Fibroblast of upper back skin (primary cell): Measurements from ENCODE around the gene LRIG2.

Experiments
- DNase-seq: peaks from one replicate; pipeline ENCODE4 v3.0.0-alpha.2; 2013

The LRIG2 gene

GRCh38 chr1:113170519-113170918 lies 97.5 kb downstream of the LRIG2 start:
- DNase-seq, result no peak

GRCh38 chr1:113178106-113178505 lies 105.1 kb downstream of the LRIG2 start:
- DNase-seq, result no peak

- peak; percentile 12 for DNase-seq
Measured at GRCh38 chr1:113178522-113178921, 105.5 kb downstream of the LRIG2 start.
